Activated CD8-positive, alpha-beta T cell treated with anti-CD3 and anti-CD28 coated beads for 36 hours (primary cell): ENCODE measurements around the gene HRH3. TPM values are rescaled to one million over a fixed set of nuclear protein-coding genes. Genes with fewer than 3 reads are reported as not detected.

Experiments used
- ATAC-seq: fragments of 200-7000 bp; cut with Tn5 transposase; one replicate; pipeline ENCODE4 v1.10.0; 2021; ENCODE audit warnings: mild to moderate bottlenecking, moderate library complexity
- CTCF ChIA-PET: fragments of 350-600 bp; sonication (Branson Sonifier 250); formaldehyde crosslinking; loops from one replicate; lab custom pipeline; 2021; ENCODE audit warnings: antibody characterized with exemption; lab: Charles Lee
- POLR2A ChIA-PET: fragments of 350-600 bp; sonication (Branson Sonifier 250); formaldehyde crosslinking; loops from one replicate; lab custom pipeline; 2021; ENCODE audit warnings: antibody characterized with exemption; lab: Charles Lee
- DNase-seq: peaks from one replicate; pipeline ENCODE4 v3.0.0-alpha.2; 2020
- H3K27ac Mint-ChIP-seq: one replicate; pipeline ENCODE4 v1.8.0; 2021; ENCODE audit warnings: mild to moderate bottlenecking, mixed read lengths
- H3K27me3 Mint-ChIP-seq: one replicate; pipeline ENCODE4 v1.8.0; 2021; ENCODE audit warnings: mixed read lengths
- H3K36me3 Mint-ChIP-seq: one replicate; pipeline ENCODE4 v1.8.0; 2021; ENCODE audit warnings: low read depth, mixed read lengths
- H3K4me1 Mint-ChIP-seq: one replicate; pipeline ENCODE4 v1.8.0; 2021; ENCODE audit warnings: low read depth, mixed read lengths
- H3K4me3 Mint-ChIP-seq: one replicate; pipeline ENCODE4 v1.8.0; 2021; ENCODE audit warnings: mild to moderate bottlenecking, moderate library complexity, mixed read lengths
- H3K9me3 Mint-ChIP-seq: one replicate; pipeline ENCODE4 v1.8.0; 2021; ENCODE audit warnings: mixed read lengths
- intact Hi-C: fragments of 100-400 bp; cut with micrococcal nuclease; formaldehyde crosslinking; loops from one replicate; pipeline ENCODE4 v1.10.0; 2022
- total RNA-seq, 2 experiments: library from RNA; stranded (reverse); gene quantifications; one replicate each; pipeline ENCODE4 v1.2.3, GENCODE V29; 2021
- TF ChIP-seq, protein P1 (sequence below): fragments of 200-600 bp; IDR thresholded peaks from one replicate; pipeline ENCODE4 v1.8.0; 2022; ENCODE audit warnings: antibody characterized with exemption, mild to moderate bottlenecking

HRH3 gene
- total RNA-seq, 2 experiments from 2014 or later = not detected

GRCh38 chr20:62235001-62235776 lies 15.1 kb upstream of the HRH3 start:
- CTCF ChIA-PET = no interaction called here
- DNase-seq (no peak), ATAC-seq (no peak)
- Mint-ChIP-seq H3K9me3 (no peaks in the 10 kb centered on the region), H3K4me3 (no peak overlapping the region), H3K36me3 (no peaks in the 10 kb centered on the region), H3K27ac (no peak overlapping the region), H3K27me3 (peaks cover 4% of the 10 kb centered on the region), H3K4me1 (peaks cover 14% of the 10 kb centered on the region)
- TF ChIP-seq, protein P1, sequence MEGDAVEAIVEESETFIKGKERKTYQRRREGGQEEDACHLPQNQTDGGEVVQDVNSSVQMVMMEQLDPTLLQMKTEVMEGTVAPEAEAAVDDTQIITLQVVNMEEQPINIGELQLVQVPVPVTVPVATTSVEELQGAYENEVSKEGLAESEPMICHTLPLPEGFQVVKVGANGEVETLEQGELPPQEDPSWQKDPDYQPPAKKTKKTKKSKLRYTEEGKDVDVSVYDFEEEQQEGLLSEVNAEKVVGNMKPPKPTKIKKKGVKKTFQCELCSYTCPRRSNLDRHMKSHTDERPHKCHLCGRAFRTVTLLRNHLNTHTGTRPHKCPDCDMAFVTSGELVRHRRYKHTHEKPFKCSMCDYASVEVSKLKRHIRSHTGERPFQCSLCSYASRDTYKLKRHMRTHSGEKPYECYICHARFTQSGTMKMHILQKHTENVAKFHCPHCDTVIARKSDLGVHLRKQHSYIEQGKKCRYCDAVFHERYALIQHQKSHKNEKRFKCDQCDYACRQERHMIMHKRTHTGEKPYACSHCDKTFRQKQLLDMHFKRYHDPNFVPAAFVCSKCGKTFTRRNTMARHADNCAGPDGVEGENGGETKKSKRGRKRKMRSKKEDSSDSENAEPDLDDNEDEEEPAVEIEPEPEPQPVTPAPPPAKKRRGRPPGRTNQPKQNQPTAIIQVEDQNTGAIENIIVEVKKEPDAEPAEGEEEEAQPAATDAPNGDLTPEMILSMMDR = no peak
- POLR2A ChIA-PET = interaction anchor here (1.3 kb wide), 1 partner anchor 152 kb away, joined by 3 read pairs; the partner anchor contains the start of gene RPS21
- intact Hi-C loops = no loop called here

DNA sequence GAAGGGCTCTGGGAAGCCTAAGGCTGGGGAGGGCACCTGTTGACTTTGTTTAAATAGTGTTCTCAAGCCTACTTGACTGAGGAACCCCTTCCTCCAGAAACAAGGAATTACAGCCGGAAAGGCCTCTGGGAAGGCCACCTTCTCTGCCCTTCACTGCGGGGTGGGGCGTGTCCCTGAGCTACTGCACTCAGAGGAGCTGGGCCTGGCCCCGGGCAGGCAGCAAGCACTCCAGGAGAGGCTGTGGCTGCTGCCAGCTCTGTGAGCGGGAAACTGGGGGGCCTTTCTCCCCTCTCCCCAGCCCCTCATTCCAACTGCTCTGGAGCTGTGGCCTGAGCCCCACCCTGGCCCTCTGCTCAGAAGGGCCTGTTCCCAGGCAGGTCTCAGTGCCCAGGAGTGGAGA lies 14.3 kb upstream of the HRH3 start:
- ATAC-seq = no peak
- intact Hi-C loops = no loop called here
- Mint-ChIP-seq H3K36me3 (no peaks in the 10 kb centered on the region), H3K27me3 (peaks cover 4% of the 10 kb centered on the region), H3K4me3 (no peak overlapping the region), H3K4me1 (peaks cover 8% of the 10 kb centered on the region), H3K9me3 (no peaks in the 10 kb centered on the region), H3K27ac (no peak overlapping the region)
- ChIA-PET POLR2A (no interaction called here), CTCF (no interaction called here)
- TF ChIP-seq, protein P1 = no peak
- DNase-seq = no peak

DNA sequence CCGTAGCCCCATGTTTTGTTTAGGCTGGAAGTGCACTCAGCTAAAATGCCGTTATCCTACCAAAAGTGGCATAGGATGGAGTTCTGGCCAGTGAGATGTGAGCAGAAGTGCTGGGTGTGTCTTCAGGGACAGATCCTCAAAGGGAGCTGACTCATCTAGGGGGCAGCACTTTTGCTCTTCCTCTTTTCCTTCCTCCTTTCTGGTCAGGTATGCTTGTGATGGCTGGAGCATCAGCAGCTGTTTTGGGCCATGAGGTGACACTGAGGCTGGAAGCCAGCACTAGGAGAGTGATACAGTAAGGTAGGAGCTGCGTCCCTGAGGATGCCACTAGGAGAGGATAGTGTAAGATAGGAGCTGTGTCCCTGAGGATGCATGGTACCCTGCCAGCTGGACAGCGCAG lies 13.6 kb upstream of the HRH3 start:
- H3K9me3 Mint-ChIP-seq = no peaks in the 10 kb centered on the region
- no peak overlapping the region for H3K27ac Mint-ChIP-seq
- ChIA-PET CTCF (no interaction called here), POLR2A (no interaction called here)
- no peaks in the 10 kb centered on the region for H3K36me3 Mint-ChIP-seq
- intact Hi-C loops = no loop called here
- ATAC-seq (no peak), DNase-seq (no peak)
- peaks cover 5% of the 10 kb centered on the region for H3K4me1 Mint-ChIP-seq
- TF ChIP-seq, protein P1 = no peak
- peaks cover 4% of the 10 kb centered on the region for H3K27me3 Mint-ChIP-seq
- no peak overlapping the region for H3K4me3 Mint-ChIP-seq

- DNase-seq (no peak), ATAC-seq (no peak)
- TF ChIP-seq, protein P1 = no peak
- intact Hi-C loops = no loop called here
- H3K4me3 Mint-ChIP-seq = no peak overlapping the region
- no peaks in the 10 kb centered on the region for H3K9me3 Mint-ChIP-seq
- H3K36me3 Mint-ChIP-seq = no peaks in the 10 kb centered on the region
- peaks cover 4% of the 10 kb centered on the region for H3K27me3 Mint-ChIP-seq
- peaks cover 4% of the 10 kb centered on the region for H3K4me1 Mint-ChIP-seq
- no peak overlapping the region for H3K27ac Mint-ChIP-seq
- CTCF ChIA-PET = no interaction called here
- POLR2A ChIA-PET = no interaction called here
These were observed 12.9 kb upstream of the HRH3 start for GRCh38 chr20:62232770-62233645.

- H3K4me1 Mint-ChIP-seq = no peaks in the 10 kb centered on the region
- intact Hi-C loops = no loop called here
- no peak for ATAC-seq
- ChIA-PET POLR2A (no interaction called here), CTCF (no interaction called here)
- no peaks in the 10 kb centered on the region for H3K9me3 Mint-ChIP-seq
- no peak overlapping the region for H3K27ac Mint-ChIP-seq
- DNase-seq = no peak
- H3K36me3 Mint-ChIP-seq = no peaks in the 10 kb centered on the region
- peaks cover 4% of the 10 kb centered on the region for H3K27me3 Mint-ChIP-seq
- TF ChIP-seq, protein P1 = no peak
- H3K4me3 Mint-ChIP-seq = no peak overlapping the region
These were observed 12.1 kb upstream of the HRH3 start for GRCh38 chr20:62232194-62232593.
